Dedifferentiated amniotic fluid mesenchymal stem cell (primary cell): ENCODE measurements around the gene ASMT.
"Not testable (repeated sequence)": the region's sequence is repeated elsewhere in the genome, so short reads cannot be mapped to it uniquely, and the experiment has no call there.

Experiments
- DNase-seq: peaks from one replicate; pipeline ENCODE4 v3.0.0-alpha.2; 2016; ENCODE audit errors: extremely low spot score

The ASMT gene

GRCh38 chrX:1652011-1652811 is 37.4 kb downstream of the ASMT start:
- peak; percentile 28 for DNase-seq

DNA sequence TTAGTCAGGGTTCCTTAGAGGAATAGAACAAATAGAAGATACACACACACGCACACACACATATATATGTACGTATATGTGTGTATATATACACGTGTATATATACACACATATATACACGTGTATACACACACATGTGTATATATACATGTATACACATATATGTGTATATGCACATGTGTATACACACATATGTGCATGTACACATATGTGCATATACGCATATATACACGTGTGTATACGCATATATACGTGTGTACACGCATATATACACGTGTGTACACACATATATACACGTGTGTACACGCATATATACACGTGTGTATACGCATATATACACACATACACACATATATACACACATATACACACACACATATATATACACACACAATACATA is 41.5 kb downstream of the ASMT start:
- no peak for DNase-seq

GRCh38 chrX:1657367-1658070 is 42.7 kb downstream of the ASMT start:
- DNase-seq, result no peak

DNA sequence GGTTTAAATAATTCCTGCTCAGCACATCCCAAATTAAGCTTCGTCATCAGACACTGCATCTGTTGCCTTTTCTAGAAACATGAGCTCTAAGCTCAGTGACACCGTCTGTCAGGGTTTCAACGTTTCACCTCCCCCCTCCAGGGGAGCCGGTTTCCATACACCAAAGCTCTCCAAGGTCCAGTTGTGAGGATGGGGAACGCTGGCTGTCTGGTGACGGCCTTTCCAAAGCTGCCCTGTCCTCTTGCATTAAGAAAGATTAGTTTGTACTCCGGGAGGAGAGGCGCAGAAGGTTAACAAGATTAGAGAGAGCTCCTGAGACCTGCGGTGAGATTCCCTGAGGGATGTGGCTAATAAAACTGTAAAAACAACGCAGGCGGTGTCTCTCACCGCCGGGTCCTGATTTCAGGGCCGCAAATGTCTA is 43.2 kb downstream of the ASMT start:
- DNase-seq, result no peak

- DNase-seq, result no peak
Measured at GRCh38 chrX:1659664-1660461, 45.0 kb downstream of the ASMT start.

DNA sequence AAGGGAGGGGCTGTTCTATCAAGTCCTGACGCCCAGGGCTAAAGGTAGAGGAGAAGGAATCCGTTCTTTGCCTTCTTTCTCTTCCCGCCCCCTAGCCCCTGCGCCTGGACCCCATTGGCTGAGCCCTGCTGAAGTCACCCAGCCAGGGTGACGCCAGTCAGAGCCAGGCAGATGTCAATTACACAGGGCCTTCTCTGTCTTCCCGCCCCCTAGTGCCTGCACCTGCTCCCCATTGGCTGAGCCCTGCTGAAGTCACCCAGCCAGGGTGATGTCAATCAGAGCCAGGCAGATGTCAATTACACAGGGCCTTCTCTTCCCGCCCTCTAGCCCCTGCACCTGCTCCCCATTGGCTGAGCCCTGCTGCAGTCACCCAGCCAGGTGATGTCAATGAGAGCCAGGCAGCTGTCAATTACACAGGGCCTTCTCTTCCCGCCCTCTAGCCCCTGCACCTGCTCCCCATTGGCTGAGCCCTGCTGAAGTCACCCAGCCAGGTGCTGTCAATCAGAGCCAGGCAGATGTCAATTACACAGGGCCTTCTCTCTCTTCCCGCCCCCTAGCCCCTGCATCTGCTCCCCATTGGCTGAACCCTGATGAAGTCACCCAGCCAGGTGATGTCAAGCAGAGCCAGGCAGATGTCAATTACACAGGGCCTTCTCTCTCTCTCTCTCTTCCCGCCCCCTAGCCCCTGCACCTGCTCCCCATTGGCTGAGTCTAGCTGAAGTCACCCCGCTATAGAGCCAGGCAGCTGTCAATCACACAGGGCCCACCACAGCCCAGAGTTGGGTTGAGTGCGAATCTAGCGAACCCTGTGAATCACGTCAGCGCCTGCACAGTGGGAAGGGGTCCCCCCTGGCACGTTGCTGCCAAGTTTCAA is 46.4 kb downstream of the ASMT start:
- no peak for DNase-seq

GRCh38 chrX:1661922-1662221 is 47.0 kb downstream of the ASMT start:
- DNase-seq, result no peak

DNA sequence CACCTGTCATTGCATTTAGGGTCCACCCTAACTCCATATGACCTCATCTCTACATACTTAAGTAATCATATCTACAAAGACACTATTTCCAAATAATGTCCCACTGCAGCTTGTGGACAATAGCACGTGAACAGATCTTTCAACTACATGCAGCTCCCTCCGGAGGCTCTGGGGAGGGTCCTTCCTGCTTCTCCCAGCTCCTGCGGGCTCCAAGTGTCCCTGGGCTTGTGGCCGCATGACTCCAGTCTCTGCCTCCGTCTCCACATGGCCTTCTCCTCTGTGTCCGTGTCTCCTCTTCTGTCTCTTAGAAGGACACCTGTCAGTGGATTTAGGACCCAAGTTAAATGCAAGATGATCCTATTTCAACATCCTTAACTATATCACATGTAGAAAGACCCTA is 52.7 kb downstream of the ASMT start:
- DNase-seq, result no peak

DNA sequence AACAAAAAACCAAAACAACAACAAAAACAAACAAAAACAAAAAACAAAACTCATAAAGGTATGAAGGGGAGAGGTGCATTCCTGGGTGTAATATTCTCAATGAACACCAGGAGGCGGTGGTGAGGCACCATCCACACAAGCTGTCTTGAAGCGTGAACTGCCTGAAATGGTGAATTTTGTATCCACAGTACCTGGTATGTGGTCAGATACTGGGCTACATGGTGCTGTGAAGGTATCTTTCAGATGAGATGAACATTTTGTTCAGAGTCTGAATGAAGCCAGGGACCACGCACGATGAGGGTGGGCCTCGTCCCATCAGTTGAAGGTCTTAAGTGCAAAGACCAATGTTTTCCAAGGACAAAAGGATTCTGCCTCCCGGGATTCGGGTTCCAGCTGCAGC is 58.5 kb downstream of the ASMT start:
- no peak for DNase-seq

DNA sequence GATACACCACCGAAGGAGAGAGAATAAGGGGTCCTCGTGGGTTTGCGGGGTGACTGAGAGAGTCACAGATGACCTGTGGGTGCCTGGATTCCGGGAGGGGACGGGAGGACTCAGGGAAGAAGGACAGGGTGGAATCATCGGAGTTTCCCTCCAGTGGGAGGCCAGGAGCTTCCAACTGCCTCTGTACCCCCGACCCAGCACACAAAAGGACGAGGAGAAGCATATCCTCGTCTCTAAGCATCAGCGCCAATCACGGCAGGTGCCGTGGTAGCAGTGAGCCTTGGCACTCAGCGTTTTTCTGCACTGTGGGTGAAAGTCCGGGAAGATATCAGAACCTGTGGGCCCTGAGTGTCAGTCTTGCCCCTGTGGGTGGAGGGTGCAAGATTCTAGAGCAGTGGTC is 62.0 kb downstream of the ASMT start:
- no peak for DNase-seq

GRCh38 chrX:1679238-1679637 is 64.4 kb downstream of the ASMT start:
- DNase-seq, result no peak

DNA sequence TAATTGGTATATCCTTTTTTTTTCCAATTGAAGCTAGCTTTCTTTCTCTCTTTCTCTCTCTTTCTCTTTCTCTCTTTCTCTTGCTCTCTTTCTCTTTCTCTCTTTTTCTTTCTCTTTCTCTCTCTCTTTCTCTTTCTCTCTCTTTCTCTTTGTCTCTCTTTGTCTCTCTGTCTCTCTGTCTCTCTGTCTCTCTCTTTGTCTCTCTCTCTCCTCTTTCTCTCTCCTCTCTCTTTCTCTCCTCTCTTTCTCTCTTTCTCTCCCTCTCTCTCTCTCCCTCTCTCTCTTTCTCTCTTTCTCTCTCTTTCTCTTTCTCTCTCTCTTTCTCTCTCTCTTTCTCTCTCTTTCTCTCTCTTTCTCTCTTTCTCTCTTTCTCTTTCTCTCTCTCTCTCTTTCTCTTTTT is 66.6 kb downstream of the ASMT start:
- DNase-seq, result no peak

- DNase-seq, result not testable (repeated sequence)
Measured at GRCh38 chrX:1681856-1682255, 67.0 kb downstream of the ASMT start.

- not testable (repeated sequence) for DNase-seq
Measured at GRCh38 chrX:1682501-1682900, 67.6 kb downstream of the ASMT start.

GRCh38 chrX:1684883-1685282 is 70.0 kb downstream of the ASMT start:
- not testable (repeated sequence) for DNase-seq

DNA sequence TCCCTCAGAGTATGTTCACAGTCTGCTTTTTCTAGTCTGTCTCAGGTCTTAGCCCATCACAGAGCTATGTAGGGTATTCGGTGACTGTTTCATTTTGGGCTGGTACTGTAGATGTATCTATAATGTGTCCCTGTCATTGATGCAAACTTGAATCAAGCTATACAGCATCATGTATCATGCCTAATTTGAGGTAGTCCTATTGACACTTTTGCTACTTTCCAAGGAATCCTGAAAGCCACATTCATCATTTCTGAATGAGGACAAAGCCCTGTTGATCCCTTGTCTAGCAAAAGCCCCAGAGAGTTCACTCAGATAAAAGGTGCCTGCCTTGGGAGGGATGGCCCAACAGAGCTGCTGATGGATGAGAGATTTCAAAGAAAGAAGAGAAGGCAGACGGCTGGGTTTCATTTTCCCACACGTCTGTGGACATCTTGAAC is 70.6 kb downstream of the ASMT start:
- not testable (repeated sequence) for DNase-seq

GRCh38 chrX:1686642-1687041 is 71.8 kb downstream of the ASMT start:
- DNase-seq, result peak; percentile 55
